PC-3 (cell line): ENCODE results near the gene NUAK1. TPM values are rescaled to one million over a fixed set of nuclear protein-coding genes. Genes with fewer than 3 reads are reported as not detected.

ENCODE experiments used
- ATAC-seq: fragments of 200-7000 bp; cut with Tn5 transposase; 2 replicates; pipeline ENCODE4 v1.9.1; 2020; ENCODE audit warnings: mild to moderate bottlenecking, moderate library complexity
- BruUV-seq: library from RNA; stranded (reverse); fragments of 400-500 nt; replicated peaks from 2 replicates; lab custom pipeline; 2021; lab: Mats Ljungman, UMichigan
- CTCF ChIA-PET: fragments of 300-600 bp; sonication (Branson Sonifier 250); formaldehyde crosslinking; loops from one replicate; lab custom pipeline; 2022; ENCODE audit warnings: antibody characterized with exemption; lab: Charles Lee
- POLR2A ChIA-PET: fragments of 300-600 bp; sonication (Branson Sonifier 250); formaldehyde crosslinking; loops from one replicate; lab custom pipeline; 2022; ENCODE audit warnings: antibody characterized with exemption; ENCODE audit not compliant: unreplicated experiment; lab: Charles Lee
- DNase-seq: peaks from one replicate; pipeline ENCODE4 v3.0.0-alpha.2; 2015
- H2AFZ ChIP-seq: fragments of 300-600 bp; sonication (generic); 2 replicates; pipeline ENCODE4 v1.6.0; 2016; ENCODE audit warnings: antibody characterized with exemption, low read length
- H3F3A ChIP-seq: fragments of 300-600 bp; sonication (generic); one replicate; pipeline ENCODE4 v1.6.0; 2017; ENCODE audit warnings: antibody characterized with exemption, low read length, control low read depth, mild to moderate bottlenecking; ENCODE audit not compliant: unreplicated experiment
- H3K27ac ChIP-seq: fragments of 300-600 bp; sonication (generic); 2 replicates; pipeline ENCODE4 v1.5.1; 2016; ENCODE audit warnings: mild to moderate bottlenecking, low read length
- H3K27me3 ChIP-seq: fragments of 300-600 bp; sonication (generic); 2 replicates; pipeline ENCODE4 v1.6.1; 2016; ENCODE audit warnings: low read length, mixed read lengths
- H3K36me3 ChIP-seq: fragments of 300-600 bp; sonication (generic); 2 replicates; pipeline ENCODE4 v1.6.1; 2016; ENCODE audit warnings: low read depth, mixed run types, low read length, mixed read lengths
- H3K4me1 ChIP-seq: fragments of 300-600 bp; sonication (generic); 2 replicates; pipeline ENCODE4 v1.5.1; 2016; ENCODE audit warnings: low read length; ENCODE audit not compliant: insufficient read depth
- H3K4me2 ChIP-seq: fragments of 300-600 bp; sonication (generic); 2 replicates; pipeline ENCODE4 v1.6.0; 2016; ENCODE audit warnings: low read length
- H3K4me3 ChIP-seq: fragments of 300-600 bp; sonication (generic); 2 replicates; pipeline ENCODE4 v1.5.1; 2016; ENCODE audit warnings: mild to moderate bottlenecking, low read length, mixed read lengths
- H3K79me2 ChIP-seq: fragments of 300-600 bp; sonication (generic); 2 replicates; pipeline ENCODE4 v1.6.1; 2017; ENCODE audit warnings: low read length, mixed read lengths
- H3K9ac ChIP-seq: fragments of 300-600 bp; sonication (generic); 2 replicates; pipeline ENCODE4 v1.6.0; 2016; ENCODE audit warnings: mild to moderate bottlenecking, low read length
- H3K9me2 ChIP-seq: fragments of 300-600 bp; sonication (generic); replicated peaks from 2 replicates; pipeline ENCODE4 v1.6.1; 2016; ENCODE audit warnings: mixed run types, low read length, mixed read lengths
- H3K9me3 ChIP-seq: fragments of 300-600 bp; sonication (generic); 2 replicates; pipeline ENCODE4 v1.6.1; 2016; ENCODE audit warnings: low read length, mixed read lengths
- H4K20me1 ChIP-seq: fragments of 300-600 bp; sonication (generic); 2 replicates; pipeline ENCODE4 v1.6.1; 2016; ENCODE audit warnings: low read length, mixed read lengths
- CTCF ChIP-seq: fragments of 300-600 bp; sonication (generic); conservative IDR thresholded peaks from 2 replicates; pipeline ENCODE4 v1.5.1; 2017; ENCODE audit warnings: antibody characterized with exemption, low read depth, mild to moderate bottlenecking, low read length
- EZH2 ChIP-seq: fragments of 300-600 bp; sonication (generic); IDR thresholded peaks from one replicate; pipeline ENCODE4 v1.6.1; 2017; ENCODE audit warnings: antibody characterized with exemption, mild to moderate bottlenecking, low read length; ENCODE audit not compliant: unreplicated experiment
- EZH2phosphoT487 ChIP-seq: fragments of 300-600 bp; sonication (generic); IDR thresholded peaks from 2 replicates; pipeline ENCODE4 v1.6.1; 2018; ENCODE audit warnings: mild to moderate bottlenecking, antibody characterized with exemption, low read length, borderline replicate concordance
- intact Hi-C: fragments of 100-400 bp; cut with micrococcal nuclease; formaldehyde crosslinking; loops from 2 replicates; pipeline ENCODE4 v1.9.0; 2023
- total RNA-seq: library from RNA; depleted of rRNA; stranded (reverse); fragments of >200 nt; gene quantifications from 2 replicates; pipeline ENCODE4 v1.2.3, GENCODE V29; 2014

NUAK1 gene
- total RNA-seq, 1 experiment from 2014 or later, result 9.8 TPM

GRCh38 chr12:106187842-106188241 is 49.1 kb upstream of the NUAK1 start:
- Histone ChIP-seq H3K27me3 (peaks cover 43% of the 10 kb centered on the region), H3K36me3 (no peaks in the 10 kb centered on the region), H3K4me1 (no peaks in the 10 kb centered on the region), H3K9me2 (no peaks in the 10 kb centered on the region), H3K9ac (no peak overlapping the region), H4K20me1 (no peaks in the 10 kb centered on the region), H2AFZ (no peak overlapping the region), H3K4me3 (no peak overlapping the region), H3K9me3 (no peaks in the 10 kb centered on the region), H3F3A (no peaks in the 10 kb centered on the region), H3K27ac (no peak overlapping the region), H3K79me2 (no peaks in the 10 kb centered on the region), H3K4me2 (no peak overlapping the region)
- ATAC-seq (no peak), DNase-seq (no peak)
- ChIA-PET CTCF (no interaction called here), POLR2A (no interaction called here)
- TF ChIP-seq CTCF (no peak), EZH2 (no peak), EZH2phosphoT487 (no peak)
- no TSS peak for BruUV-seq
- intact Hi-C loops, result no loop called here

- no peaks in the 10 kb centered on the region for H3F3A ChIP-seq
- CTCF ChIA-PET, result interaction anchor here (0.6 kb wide), 1 partner anchor 390 kb away, joined by 3 read pairs; no protein-coding TSS in a partner anchor
- peaks cover 43% of the 10 kb centered on the region for H3K27me3 ChIP-seq
- no peak overlapping the region for H3K9ac ChIP-seq
- H3K9me2 ChIP-seq, result no peaks in the 10 kb centered on the region
- H3K9me3 ChIP-seq, result no peaks in the 10 kb centered on the region
- H4K20me1 ChIP-seq, result no peaks in the 10 kb centered on the region
- no peak overlapping the region for H3K4me2 ChIP-seq
- TF ChIP-seq CTCF (no peak), EZH2phosphoT487 (no peak), EZH2 (no peak)
- H3K36me3 ChIP-seq, result no peaks in the 10 kb centered on the region
- no peaks in the 10 kb centered on the region for H3K79me2 ChIP-seq
- no peak for DNase-seq
- no peak for ATAC-seq
- H2AFZ ChIP-seq, result no peak overlapping the region
- BruUV-seq, result no TSS peak
- no peak overlapping the region for H3K4me3 ChIP-seq
- POLR2A ChIA-PET, result interaction anchor here (0.6 kb wide), 1 partner anchor 1542 kb away, joined by 3 read pairs; no protein-coding TSS in a partner anchor
- H3K4me1 ChIP-seq, result no peaks in the 10 kb centered on the region
- H3K27ac ChIP-seq, result no peak overlapping the region
- intact Hi-C loops, result no loop called here
These were observed 48.5 kb upstream of the NUAK1 start for GRCh38 chr12:106187155-106187789.

- no peaks in the 10 kb centered on the region for H3K9me2 ChIP-seq
- no TSS peak for BruUV-seq
- no peaks in the 10 kb centered on the region for H3K4me1 ChIP-seq
- H3K79me2 ChIP-seq, result no peaks in the 10 kb centered on the region
- H3K9ac ChIP-seq, result no peak overlapping the region
- peaks cover 43% of the 10 kb centered on the region for H3K27me3 ChIP-seq
- H3F3A ChIP-seq, result no peaks in the 10 kb centered on the region
- no peak overlapping the region for H3K4me3 ChIP-seq
- ChIA-PET POLR2A (no interaction called here), CTCF (no interaction called here)
- no peaks in the 10 kb centered on the region for H3K36me3 ChIP-seq
- intact Hi-C loops, result no loop called here
- H4K20me1 ChIP-seq, result no peaks in the 10 kb centered on the region
- H2AFZ ChIP-seq, result no peak overlapping the region
- no peaks in the 10 kb centered on the region for H3K9me3 ChIP-seq
- H3K4me2 ChIP-seq, result no peak overlapping the region
- DNase-seq, result no peak
- TF ChIP-seq EZH2 (no peak), EZH2phosphoT487 (no peak), CTCF (no peak)
- no peak for ATAC-seq
- H3K27ac ChIP-seq, result no peak overlapping the region
These were observed 45.0 kb upstream of the NUAK1 start for GRCh38 chr12:106183735-106184134.
